Right renal pelvis (tissue), 4 donors: ENCODE results near the gene USP17L26. TPM values are rescaled to one million over a fixed set of nuclear protein-coding genes. Genes with fewer than 3 reads are reported as not detected.
A peak's percentile ranks its signal among the peaks of the same experiment; 100 is the strongest.
"Not testable (repeated sequence)": the region's sequence is repeated elsewhere in the genome, so short reads cannot be mapped to it uniquely, and the experiment has no call there.

Experiments used
- DNase-seq, 4 donors: peaks; one replicate each; pipeline ENCODE4 v3.0.0-alpha.2; 2013; ENCODE audit warnings: low read depth in 4 of 4, low spot score in 3 of 4, missing footprints in 1 of 4
- polyA plus RNA-seq, 4 donors: library from polyadenylated mRNA; unstranded; fragments of 120-200 nt; gene quantifications; one replicate each; pipeline ENCODE4 v1.2.1, GENCODE V29; 2013; ENCODE audit not compliant: insufficient read length in 4 of 4

Gene USP17L26, protein sequence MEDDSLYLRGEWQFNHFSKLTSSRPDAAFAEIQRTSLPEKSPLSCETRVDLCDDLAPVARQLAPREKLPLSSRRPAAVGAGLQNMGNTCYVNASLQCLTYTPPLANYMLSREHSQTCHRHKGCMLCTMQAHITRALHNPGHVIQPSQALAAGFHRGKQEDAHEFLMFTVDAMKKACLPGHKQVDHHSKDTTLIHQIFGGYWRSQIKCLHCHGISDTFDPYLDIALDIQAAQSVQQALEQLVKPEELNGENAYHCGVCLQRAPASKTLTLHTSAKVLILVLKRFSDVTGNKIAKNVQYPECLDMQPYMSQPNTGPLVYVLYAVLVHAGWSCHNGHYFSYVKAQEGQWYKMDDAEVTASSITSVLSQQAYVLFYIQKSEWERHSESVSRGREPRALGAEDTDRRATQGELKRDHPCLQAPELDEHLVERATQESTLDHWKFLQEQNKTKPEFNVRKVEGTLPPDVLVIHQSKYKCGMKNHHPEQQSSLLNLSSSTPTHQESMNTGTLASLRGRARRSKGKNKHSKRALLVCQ
- not detected for polyA plus RNA-seq

DNA sequence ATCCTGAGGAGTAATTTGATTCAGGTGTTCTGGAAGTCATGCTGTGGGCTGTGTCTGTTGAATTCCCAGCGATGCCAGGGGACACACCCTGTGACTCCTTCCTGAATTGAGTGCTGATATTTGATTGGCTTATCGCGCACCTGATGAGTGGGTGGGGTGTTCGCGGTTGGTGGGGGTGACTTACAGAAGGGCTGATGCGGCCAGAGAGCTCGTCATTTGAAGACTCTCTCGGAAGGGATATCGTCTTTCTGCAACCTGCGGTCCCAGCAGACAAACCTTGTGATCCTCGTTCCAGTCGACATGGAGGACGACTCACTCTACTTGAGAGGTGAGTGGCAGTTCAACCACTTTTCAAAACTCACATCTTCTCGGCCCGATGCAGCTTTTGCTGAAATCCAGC is at the start of gene USP17L26:
Gene USP17L26 (plus strand): TSS at position 301 of the 400 bp plus-strand sequence. CDS start 0 bp downstream, at position 301.
- DNase-seq: not testable (repeated sequence)

- DNase-seq: not testable (repeated sequence)
Measured at GRCh38 chr4:9324191-9324590, 10.3 kb upstream of the USP17L26 start.

- not testable (repeated sequence) for DNase-seq
Measured at GRCh38 chr4:9324865-9325264, 9.6 kb upstream of the USP17L26 start, which contains the start of gene USP17L24. USP17L24 (plus strand) TSS chr4:9325165; CDS start chr4:9325165, 0 bp downstream.

DNA sequence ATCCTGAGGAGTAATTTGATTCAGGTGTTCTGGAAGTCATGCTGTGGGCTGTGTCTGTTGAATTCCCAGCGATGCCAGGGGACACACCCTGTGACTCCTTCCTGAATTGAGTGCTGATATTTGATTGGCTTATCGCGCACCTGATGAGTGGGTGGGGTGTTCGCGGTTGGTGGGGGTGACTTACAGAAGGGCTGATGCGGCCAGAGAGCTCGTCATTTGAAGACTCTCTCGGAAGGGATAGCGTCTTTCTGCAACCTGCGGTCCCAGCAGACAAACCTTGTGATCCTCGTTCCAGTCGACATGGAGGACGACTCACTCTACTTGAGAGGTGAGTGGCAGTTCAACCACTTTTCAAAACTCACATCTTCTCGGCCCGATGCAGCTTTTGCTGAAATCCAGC is 4.8 kb upstream of the USP17L26 start, which contains the start of gene USP17L25:
Gene USP17L25 (plus strand): TSS at position 301 of the 400 bp plus-strand sequence. CDS start 0 bp downstream, at position 301.
- DNase-seq: not testable (repeated sequence)

DNA sequence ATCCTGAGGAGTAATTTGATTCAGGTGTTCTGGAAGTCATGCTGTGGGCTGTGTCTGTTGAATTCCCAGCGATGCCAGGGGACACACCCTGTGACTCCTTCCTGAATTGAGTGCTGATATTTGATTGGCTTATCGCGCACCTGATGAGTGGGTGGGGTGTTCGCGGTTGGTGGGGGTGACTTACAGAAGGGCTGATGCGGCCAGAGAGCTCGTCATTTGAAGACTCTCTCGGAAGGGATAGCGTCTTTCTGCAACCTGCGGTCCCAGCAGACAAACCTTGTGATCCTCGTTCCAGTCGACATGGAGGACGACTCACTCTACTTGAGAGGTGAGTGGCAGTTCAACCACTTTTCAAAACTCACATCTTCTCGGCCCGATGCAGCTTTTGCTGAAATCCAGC is 4.6 kb downstream of the USP17L26 start, which contains the start of gene USP17L5:
Gene USP17L5 (plus strand): TSS at position 301 of the 400 bp plus-strand sequence. CDS start 0 bp downstream, at position 301.
- not testable (repeated sequence) for DNase-seq

DNA sequence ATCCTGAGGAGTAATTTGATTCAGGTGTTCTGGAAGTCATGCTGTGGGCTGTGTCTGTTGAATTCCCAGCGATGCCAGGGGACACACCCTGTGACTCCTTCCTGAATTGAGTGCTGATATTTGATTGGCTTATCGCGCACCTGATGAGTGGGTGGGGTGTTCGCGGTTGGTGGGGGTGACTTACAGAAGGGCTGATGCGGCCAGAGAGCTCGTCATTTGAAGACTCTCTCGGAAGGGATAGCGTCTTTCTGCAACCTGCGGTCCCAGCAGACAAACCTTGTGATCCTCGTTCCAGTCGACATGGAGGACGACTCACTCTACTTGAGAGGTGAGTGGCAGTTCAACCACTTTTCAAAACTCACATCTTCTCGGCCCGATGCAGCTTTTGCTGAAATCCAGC is 9.4 kb downstream of the USP17L26 start, which contains the start of gene USP17L27:
Gene USP17L27 (plus strand): TSS at position 301 of the 400 bp plus-strand sequence. CDS start 0 bp downstream, at position 301.
- DNase-seq: not testable (repeated sequence)

GRCh38 chr4:9348593-9348992 is 14.1 kb downstream of the USP17L26 start, which contains the start of gene USP17L28:
USP17L28 (plus strand) TSS chr4:9348893; CDS start chr4:9348893, 0 bp downstream.
- DNase-seq: not testable (repeated sequence)

DNA sequence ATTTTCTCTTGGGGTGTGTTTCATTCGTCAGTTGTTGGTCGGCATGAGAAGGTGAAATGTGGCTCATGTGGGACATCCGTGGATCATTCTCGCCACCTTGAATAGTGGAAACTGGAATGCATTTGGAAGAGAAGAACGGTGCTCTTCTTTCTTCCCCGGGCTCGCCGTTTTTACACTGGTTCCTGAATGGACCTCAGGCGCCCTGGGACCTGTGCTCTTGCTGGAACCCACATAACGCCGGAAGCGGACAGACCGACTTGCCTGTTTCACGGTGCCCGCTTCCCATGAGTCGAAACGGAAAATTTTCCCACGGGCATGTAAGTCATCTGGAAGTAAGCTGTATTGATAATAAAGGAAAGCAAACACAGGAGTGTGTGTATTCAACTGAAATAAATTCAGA is 16.4 kb downstream of the USP17L26 start:
- DNase-seq: not testable (repeated sequence)

GRCh38 chr4:9353338-9353737 is 18.9 kb downstream of the USP17L26 start, which contains the start of gene USP17L29:
USP17L29 (plus strand) TSS chr4:9353638; CDS start chr4:9353638, 0 bp downstream.
- DNase-seq: not testable (repeated sequence)

GRCh38 chr4:9362829-9363228 is 28.4 kb downstream of the USP17L26 start, which contains the start of gene USP17L30:
USP17L30 (plus strand) TSS chr4:9363129; CDS start chr4:9363129, 0 bp downstream.
- DNase-seq: not testable (repeated sequence)

DNA sequence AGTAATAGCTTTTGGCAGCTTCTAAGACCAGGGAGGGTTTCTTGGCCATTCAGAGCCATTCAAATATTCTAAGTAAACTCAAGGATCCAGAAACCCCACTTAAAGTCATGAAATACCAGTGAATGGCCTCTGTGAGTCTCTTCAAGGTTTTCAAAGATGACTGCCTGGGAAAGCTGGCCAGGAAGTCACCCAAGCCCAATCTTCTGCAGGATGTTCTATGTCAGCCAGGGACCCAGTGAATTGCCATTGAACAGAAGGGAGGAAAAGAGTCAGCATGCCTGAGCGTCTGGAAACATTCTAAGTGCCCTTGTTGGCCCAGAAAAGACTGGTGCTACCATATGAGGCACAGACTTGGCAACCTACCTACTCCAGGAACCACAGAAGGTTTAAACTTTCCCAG is 45.4 kb downstream of the USP17L26 start:
- DNase-seq: not testable (repeated sequence)

GRCh38 chr4:9381012-9381534 is 46.6 kb downstream of the USP17L26 start:
- DNase-seq: peak in 1 of 4 donors; percentile 20

DNA sequence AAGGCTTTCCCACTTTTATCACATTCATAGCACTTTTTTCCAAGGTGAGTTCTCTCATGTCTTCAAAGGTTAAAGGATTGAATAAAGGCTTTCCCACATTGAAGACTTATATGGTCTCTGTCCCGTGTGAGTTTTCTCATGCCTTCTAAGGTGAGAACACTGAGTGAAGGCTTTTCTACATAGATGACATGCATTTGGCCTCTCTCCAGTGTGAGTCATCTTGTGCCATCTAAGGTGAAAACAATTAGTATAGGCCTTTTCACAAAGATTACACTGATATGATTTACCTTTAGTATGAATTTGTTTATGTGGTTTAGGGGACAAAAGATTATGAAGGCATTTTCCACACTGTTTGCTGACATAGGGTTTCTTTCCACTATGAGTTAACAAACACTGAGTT is 49.7 kb downstream of the USP17L26 start:
- no peak for DNase-seq

Other genes starting within 250 kb of the USP17L26 start
- under 1 TPM in 1 of 4 donors, not detected in 3; 0.05 TPM for gene FAM90A26, start 164.2 kb upstream of the USP17L26 start, polyA plus RNA-seq
- gene USP17L10, start 124.0 kb upstream of the USP17L26 start, polyA plus RNA-seq: not detected
- not detected for gene USP17L11, start 119.3 kb upstream of the USP17L26 start, polyA plus RNA-seq
- not detected for gene USP17L12, start 114.5 kb upstream of the USP17L26 start, polyA plus RNA-seq
- not detected for gene USP17L13, start 109.8 kb upstream of the USP17L26 start, polyA plus RNA-seq
- under 1 TPM in 1 of 4 donors, not detected in 3; 0.11 TPM for gene USP17L15, start 100.3 kb upstream of the USP17L26 start, polyA plus RNA-seq
- not detected for gene USP17L17, start 90.8 kb upstream of the USP17L26 start, polyA plus RNA-seq
- not detected for gene USP17L18, start 86.0 kb upstream of the USP17L26 start, polyA plus RNA-seq
- not detected for gene USP17L19, start 81.3 kb upstream of the USP17L26 start, polyA plus RNA-seq
- not detected for gene USP17L20, start 76.5 kb upstream of the USP17L26 start, polyA plus RNA-seq
- not detected for gene USP17L21, start 71.8 kb upstream of the USP17L26 start, polyA plus RNA-seq
- not detected for gene USP17L22, start 67.0 kb upstream of the USP17L26 start, polyA plus RNA-seq
- gene USP17L24, start 9.5 kb upstream of the USP17L26 start, polyA plus RNA-seq: not detected
- gene USP17L25, start 4.7 kb upstream of the USP17L26 start, polyA plus RNA-seq: not detected
- gene USP17L5, start 4.7 kb downstream of the USP17L26 start, polyA plus RNA-seq: not detected
- gene USP17L27, start 9.5 kb downstream of the USP17L26 start, polyA plus RNA-seq: not detected
- not detected for gene USP17L28, start 14.2 kb downstream of the USP17L26 start, polyA plus RNA-seq
- gene USP17L29, start 19.0 kb downstream of the USP17L26 start, polyA plus RNA-seq: not detected
- gene USP17L30, start 28.5 kb downstream of the USP17L26 start, polyA plus RNA-seq: not detected
- gene DEFB131A, start 109.8 kb downstream of the USP17L26 start, polyA plus RNA-seq: not detected